GM23338 (cell line): ENCODE results near the gene STX8. TPM values are rescaled to one million over a fixed set of nuclear protein-coding genes. Genes with fewer than 3 reads are reported as not detected.

Source experiments
- ATAC-seq: fragments of 200-7000 bp; cut with Tn5 transposase; 3 replicates; pipeline ENCODE4 v1.9.1; 2020
- DNase-seq: peaks from one replicate; pipeline ENCODE4 v3.0.0-alpha.2; 2015; ENCODE audit warnings: low spot score
- H2AFZ ChIP-seq: fragments of 200-600 bp; sonication (generic); 2 replicates; pipeline ENCODE4 v1.8.0; 2016; ENCODE audit warnings: antibody characterized with exemption, mild to moderate bottlenecking, moderate library complexity
- H3F3A ChIP-seq: fragments of 200-600 bp; sonication (generic); replicated peaks from 2 replicates; pipeline ENCODE4 v1.8.0; 2017; ENCODE audit warnings: antibody characterized with exemption, mixed run types, low read depth
- H3K27ac ChIP-seq: fragments of 200-600 bp; sonication (generic); 2 replicates; pipeline ENCODE4 v1.6.1; 2016; ENCODE audit warnings: low read depth
- H3K27me3 ChIP-seq: fragments of 200-600 bp; sonication (generic); 2 replicates; pipeline ENCODE4 v1.8.0; 2016; ENCODE audit warnings: mild to moderate bottlenecking, mixed run types, moderate library complexity; ENCODE audit not compliant: insufficient read depth
- H3K36me3 ChIP-seq: fragments of 200-600 bp; sonication (generic); 2 replicates; pipeline ENCODE4 v1.8.0; 2016; ENCODE audit warnings: mild to moderate bottlenecking; ENCODE audit not compliant: insufficient read depth
- H3K4me1 ChIP-seq: fragments of 200-600 bp; sonication (generic); 2 replicates; pipeline ENCODE4 v1.8.0; 2016; ENCODE audit warnings: mild to moderate bottlenecking, moderate library complexity; ENCODE audit not compliant: insufficient read depth
- H3K4me2 ChIP-seq: fragments of 200-600 bp; sonication (generic); 2 replicates; pipeline ENCODE4 v1.7.1; 2017; ENCODE audit warnings: mixed run types
- H3K4me3 ChIP-seq: fragments of 200-600 bp; sonication (generic); 2 replicates; pipeline ENCODE4 v1.6.1; 2016; ENCODE audit warnings: mixed run types
- H3K79me2 ChIP-seq: fragments of 200-600 bp; sonication (generic); replicated peaks from 2 replicates; pipeline ENCODE4 v1.8.0; 2017; ENCODE audit warnings: mild to moderate bottlenecking; ENCODE audit not compliant: insufficient read depth
- H3K9me2 ChIP-seq: fragments of 200-600 bp; sonication (generic); 2 replicates; pipeline ENCODE4 v1.8.0; 2017; ENCODE audit not compliant: insufficient read depth
- H4K20me1 ChIP-seq: fragments of 200-600 bp; sonication (generic); replicated peaks from 2 replicates; pipeline ENCODE4 v1.8.0; 2017; ENCODE audit warnings: mild to moderate bottlenecking; ENCODE audit not compliant: insufficient read depth
- H3K27ac Mint-ChIP-seq: 2 replicates; pipeline ENCODE4 v1.8.0; 2020; ENCODE audit warnings: inconsistent platforms, mild to moderate bottlenecking, moderate library complexity, mixed read lengths
- H3K27me3 Mint-ChIP-seq: 3 replicates; pipeline ENCODE4 v1.8.0; 2022; ENCODE audit warnings: low read depth, mild to moderate bottlenecking, moderate library complexity, mixed read lengths, inconsistent platforms; ENCODE audit not compliant: insufficient read depth, poor library complexity
- H3K36me3 Mint-ChIP-seq: 3 replicates; pipeline ENCODE4 v1.8.0; 2021; ENCODE audit warnings: low read depth, mild to moderate bottlenecking, inconsistent platforms, moderate library complexity, mixed read lengths
- H3K4me1 Mint-ChIP-seq: 3 replicates; pipeline ENCODE4 v1.8.0; 2020; ENCODE audit warnings: mild to moderate bottlenecking, inconsistent platforms, mixed read lengths
- H3K4me3 Mint-ChIP-seq: 3 replicates; pipeline ENCODE4 v1.8.0; 2021; ENCODE audit warnings: moderate library complexity, mild to moderate bottlenecking, inconsistent platforms, mixed read lengths
- H3K9me3 Mint-ChIP-seq: 3 replicates; pipeline ENCODE4 v1.8.0; 2020; ENCODE audit warnings: moderate library complexity, mild to moderate bottlenecking, inconsistent platforms, mixed read lengths
- EZH2 ChIP-seq: fragments of 200-600 bp; sonication (generic); IDR thresholded peaks from one replicate; pipeline ENCODE4 v1.8.0; 2017; ENCODE audit warnings: antibody characterized with exemption, mild to moderate bottlenecking, low read depth; ENCODE audit not compliant: unreplicated experiment
- JUNB ChIP-seq: IDR thresholded peaks from one replicate; pipeline ENCODE4 v1.6.1; 2016; ENCODE audit warnings: antibody characterized with exemption; ENCODE audit not compliant: unreplicated experiment
- NANOG ChIP-seq: IDR thresholded peaks from 2 replicates; pipeline ENCODE4 v1.6.1; 2016; ENCODE audit warnings: antibody characterized with exemption, borderline replicate concordance
- STAT1 ChIP-seq: IDR thresholded peaks from one replicate; pipeline ENCODE4 v1.6.1; 2016; ENCODE audit warnings: antibody characterized with exemption; ENCODE audit not compliant: unreplicated experiment
- polyA plus RNA-seq: library from polyadenylated mRNA; unstranded; fragments of >200 nt; fragmentation: Nextera tagmentation; extraction: Ambion mirVana; gene quantifications from 2 replicates; pipeline ENCODE4 v1.2.1, GENCODE V29; 2016
- total RNA-seq: library from RNA; depleted of rRNA; stranded (reverse); fragments of >200 nt; shearing (Covaris generic); gene quantifications from 2 replicates; pipeline ENCODE4 v1.2.3, GENCODE V29; 2014
- TF ChIP-seq, protein P1 (sequence below): IDR thresholded peaks from 2 replicates; pipeline ENCODE4 v1.6.1; 2016; ENCODE audit warnings: antibody characterized with exemption
- TF ChIP-seq, protein P2 (sequence below), 2 experiments: fragments of 200-600 bp in 1 of 2; sonication (generic) in 1 of 2; conservative IDR thresholded peaks; 2 replicates each; pipeline versions ENCODE4 v1.5.1 to v1.6.1; 2016 to 2017; ENCODE audit warnings: antibody characterized with exemption in 2 of 2, low read depth in 2 of 2, mild to moderate bottlenecking in 2 of 2, moderate library complexity in 1 of 2
- TF ChIP-seq, protein P3 (sequence below): IDR thresholded peaks from one replicate; pipeline ENCODE4 v1.6.1; 2018; ENCODE audit warnings: antibody characterized with exemption; ENCODE audit not compliant: unreplicated experiment
- TF ChIP-seq, protein P4 (sequence below): fragments of 250-450 bp; sonication (Bioruptor Pico); IDR thresholded peaks from 2 replicates; pipeline ENCODE4 v1.5.0; 2020; ENCODE audit warnings: mild to moderate bottlenecking, moderate library complexity

The STX8 gene
- total and polyA plus RNA-seq, 2 experiments from 2014 or later: 59.4 to 82.3 TPM

DNA sequence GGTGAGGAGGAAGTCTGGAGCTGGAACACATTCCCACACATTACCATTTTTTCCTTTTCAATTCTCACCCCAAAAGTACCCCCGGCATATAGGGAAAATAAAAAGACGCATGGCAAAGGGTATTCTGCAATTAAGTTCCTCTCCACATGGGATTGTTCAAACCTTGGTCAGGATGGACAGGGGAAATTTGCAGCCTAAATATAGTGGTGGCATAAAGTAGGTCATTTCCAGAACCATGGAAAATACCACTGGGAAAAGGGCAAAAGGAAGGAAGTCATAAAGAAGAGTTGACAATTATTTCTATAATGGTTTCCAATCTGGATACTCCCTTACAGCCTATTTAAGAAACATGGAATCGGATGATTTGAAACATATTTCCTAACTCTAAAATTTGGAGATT, 135.8 kb downstream of the STX8 start:
- H3K4me1 Mint-ChIP-seq: peaks cover 11% of the 10 kb centered on the region
- Histone ChIP-seq H3K4me3 (no peak overlapping the region), H3K9me2 (peaks cover 2% of the 10 kb centered on the region), H3K4me2 (no peak overlapping the region), H2AFZ (no peak overlapping the region), H3K27ac (no peak overlapping the region), H3K36me3 (no peaks in the 10 kb centered on the region), H4K20me1 (no peaks in the 10 kb centered on the region), H3K27me3 (no peaks in the 10 kb centered on the region), H3K79me2 (no peaks in the 10 kb centered on the region), H3F3A (no peaks in the 10 kb centered on the region), H3K4me1 (peaks cover 6% of the 10 kb centered on the region)
- H3K27me3 Mint-ChIP-seq: no peaks in the 10 kb centered on the region
- H3K4me3 Mint-ChIP-seq: no peak overlapping the region
- ATAC-seq (no peak), DNase-seq (no peak)
- TF ChIP-seq, protein P1, sequence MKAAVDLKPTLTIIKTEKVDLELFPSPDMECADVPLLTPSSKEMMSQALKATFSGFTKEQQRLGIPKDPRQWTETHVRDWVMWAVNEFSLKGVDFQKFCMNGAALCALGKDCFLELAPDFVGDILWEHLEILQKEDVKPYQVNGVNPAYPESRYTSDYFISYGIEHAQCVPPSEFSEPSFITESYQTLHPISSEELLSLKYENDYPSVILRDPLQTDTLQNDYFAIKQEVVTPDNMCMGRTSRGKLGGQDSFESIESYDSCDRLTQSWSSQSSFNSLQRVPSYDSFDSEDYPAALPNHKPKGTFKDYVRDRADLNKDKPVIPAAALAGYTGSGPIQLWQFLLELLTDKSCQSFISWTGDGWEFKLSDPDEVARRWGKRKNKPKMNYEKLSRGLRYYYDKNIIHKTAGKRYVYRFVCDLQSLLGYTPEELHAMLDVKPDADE: no peak
- TF ChIP-seq JUNB (no peak), EZH2 (no peak), STAT1 (no peak), NANOG (no peak)
- TF ChIP-seq, protein P2, sequence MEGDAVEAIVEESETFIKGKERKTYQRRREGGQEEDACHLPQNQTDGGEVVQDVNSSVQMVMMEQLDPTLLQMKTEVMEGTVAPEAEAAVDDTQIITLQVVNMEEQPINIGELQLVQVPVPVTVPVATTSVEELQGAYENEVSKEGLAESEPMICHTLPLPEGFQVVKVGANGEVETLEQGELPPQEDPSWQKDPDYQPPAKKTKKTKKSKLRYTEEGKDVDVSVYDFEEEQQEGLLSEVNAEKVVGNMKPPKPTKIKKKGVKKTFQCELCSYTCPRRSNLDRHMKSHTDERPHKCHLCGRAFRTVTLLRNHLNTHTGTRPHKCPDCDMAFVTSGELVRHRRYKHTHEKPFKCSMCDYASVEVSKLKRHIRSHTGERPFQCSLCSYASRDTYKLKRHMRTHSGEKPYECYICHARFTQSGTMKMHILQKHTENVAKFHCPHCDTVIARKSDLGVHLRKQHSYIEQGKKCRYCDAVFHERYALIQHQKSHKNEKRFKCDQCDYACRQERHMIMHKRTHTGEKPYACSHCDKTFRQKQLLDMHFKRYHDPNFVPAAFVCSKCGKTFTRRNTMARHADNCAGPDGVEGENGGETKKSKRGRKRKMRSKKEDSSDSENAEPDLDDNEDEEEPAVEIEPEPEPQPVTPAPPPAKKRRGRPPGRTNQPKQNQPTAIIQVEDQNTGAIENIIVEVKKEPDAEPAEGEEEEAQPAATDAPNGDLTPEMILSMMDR (conservative IDR thresholded peaks at IDR 0.05; ENCODE audit: low read depth in 2 of 2): no peak
- TF ChIP-seq, protein P3, sequence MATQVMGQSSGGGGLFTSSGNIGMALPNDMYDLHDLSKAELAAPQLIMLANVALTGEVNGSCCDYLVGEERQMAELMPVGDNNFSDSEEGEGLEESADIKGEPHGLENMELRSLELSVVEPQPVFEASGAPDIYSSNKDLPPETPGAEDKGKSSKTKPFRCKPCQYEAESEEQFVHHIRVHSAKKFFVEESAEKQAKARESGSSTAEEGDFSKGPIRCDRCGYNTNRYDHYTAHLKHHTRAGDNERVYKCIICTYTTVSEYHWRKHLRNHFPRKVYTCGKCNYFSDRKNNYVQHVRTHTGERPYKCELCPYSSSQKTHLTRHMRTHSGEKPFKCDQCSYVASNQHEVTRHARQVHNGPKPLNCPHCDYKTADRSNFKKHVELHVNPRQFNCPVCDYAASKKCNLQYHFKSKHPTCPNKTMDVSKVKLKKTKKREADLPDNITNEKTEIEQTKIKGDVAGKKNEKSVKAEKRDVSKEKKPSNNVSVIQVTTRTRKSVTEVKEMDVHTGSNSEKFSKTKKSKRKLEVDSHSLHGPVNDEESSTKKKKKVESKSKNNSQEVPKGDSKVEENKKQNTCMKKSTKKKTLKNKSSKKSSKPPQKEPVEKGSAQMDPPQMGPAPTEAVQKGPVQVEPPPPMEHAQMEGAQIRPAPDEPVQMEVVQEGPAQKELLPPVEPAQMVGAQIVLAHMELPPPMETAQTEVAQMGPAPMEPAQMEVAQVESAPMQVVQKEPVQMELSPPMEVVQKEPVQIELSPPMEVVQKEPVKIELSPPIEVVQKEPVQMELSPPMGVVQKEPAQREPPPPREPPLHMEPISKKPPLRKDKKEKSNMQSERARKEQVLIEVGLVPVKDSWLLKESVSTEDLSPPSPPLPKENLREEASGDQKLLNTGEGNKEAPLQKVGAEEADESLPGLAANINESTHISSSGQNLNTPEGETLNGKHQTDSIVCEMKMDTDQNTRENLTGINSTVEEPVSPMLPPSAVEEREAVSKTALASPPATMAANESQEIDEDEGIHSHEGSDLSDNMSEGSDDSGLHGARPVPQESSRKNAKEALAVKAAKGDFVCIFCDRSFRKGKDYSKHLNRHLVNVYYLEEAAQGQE: no peak
- TF ChIP-seq, protein P4, sequence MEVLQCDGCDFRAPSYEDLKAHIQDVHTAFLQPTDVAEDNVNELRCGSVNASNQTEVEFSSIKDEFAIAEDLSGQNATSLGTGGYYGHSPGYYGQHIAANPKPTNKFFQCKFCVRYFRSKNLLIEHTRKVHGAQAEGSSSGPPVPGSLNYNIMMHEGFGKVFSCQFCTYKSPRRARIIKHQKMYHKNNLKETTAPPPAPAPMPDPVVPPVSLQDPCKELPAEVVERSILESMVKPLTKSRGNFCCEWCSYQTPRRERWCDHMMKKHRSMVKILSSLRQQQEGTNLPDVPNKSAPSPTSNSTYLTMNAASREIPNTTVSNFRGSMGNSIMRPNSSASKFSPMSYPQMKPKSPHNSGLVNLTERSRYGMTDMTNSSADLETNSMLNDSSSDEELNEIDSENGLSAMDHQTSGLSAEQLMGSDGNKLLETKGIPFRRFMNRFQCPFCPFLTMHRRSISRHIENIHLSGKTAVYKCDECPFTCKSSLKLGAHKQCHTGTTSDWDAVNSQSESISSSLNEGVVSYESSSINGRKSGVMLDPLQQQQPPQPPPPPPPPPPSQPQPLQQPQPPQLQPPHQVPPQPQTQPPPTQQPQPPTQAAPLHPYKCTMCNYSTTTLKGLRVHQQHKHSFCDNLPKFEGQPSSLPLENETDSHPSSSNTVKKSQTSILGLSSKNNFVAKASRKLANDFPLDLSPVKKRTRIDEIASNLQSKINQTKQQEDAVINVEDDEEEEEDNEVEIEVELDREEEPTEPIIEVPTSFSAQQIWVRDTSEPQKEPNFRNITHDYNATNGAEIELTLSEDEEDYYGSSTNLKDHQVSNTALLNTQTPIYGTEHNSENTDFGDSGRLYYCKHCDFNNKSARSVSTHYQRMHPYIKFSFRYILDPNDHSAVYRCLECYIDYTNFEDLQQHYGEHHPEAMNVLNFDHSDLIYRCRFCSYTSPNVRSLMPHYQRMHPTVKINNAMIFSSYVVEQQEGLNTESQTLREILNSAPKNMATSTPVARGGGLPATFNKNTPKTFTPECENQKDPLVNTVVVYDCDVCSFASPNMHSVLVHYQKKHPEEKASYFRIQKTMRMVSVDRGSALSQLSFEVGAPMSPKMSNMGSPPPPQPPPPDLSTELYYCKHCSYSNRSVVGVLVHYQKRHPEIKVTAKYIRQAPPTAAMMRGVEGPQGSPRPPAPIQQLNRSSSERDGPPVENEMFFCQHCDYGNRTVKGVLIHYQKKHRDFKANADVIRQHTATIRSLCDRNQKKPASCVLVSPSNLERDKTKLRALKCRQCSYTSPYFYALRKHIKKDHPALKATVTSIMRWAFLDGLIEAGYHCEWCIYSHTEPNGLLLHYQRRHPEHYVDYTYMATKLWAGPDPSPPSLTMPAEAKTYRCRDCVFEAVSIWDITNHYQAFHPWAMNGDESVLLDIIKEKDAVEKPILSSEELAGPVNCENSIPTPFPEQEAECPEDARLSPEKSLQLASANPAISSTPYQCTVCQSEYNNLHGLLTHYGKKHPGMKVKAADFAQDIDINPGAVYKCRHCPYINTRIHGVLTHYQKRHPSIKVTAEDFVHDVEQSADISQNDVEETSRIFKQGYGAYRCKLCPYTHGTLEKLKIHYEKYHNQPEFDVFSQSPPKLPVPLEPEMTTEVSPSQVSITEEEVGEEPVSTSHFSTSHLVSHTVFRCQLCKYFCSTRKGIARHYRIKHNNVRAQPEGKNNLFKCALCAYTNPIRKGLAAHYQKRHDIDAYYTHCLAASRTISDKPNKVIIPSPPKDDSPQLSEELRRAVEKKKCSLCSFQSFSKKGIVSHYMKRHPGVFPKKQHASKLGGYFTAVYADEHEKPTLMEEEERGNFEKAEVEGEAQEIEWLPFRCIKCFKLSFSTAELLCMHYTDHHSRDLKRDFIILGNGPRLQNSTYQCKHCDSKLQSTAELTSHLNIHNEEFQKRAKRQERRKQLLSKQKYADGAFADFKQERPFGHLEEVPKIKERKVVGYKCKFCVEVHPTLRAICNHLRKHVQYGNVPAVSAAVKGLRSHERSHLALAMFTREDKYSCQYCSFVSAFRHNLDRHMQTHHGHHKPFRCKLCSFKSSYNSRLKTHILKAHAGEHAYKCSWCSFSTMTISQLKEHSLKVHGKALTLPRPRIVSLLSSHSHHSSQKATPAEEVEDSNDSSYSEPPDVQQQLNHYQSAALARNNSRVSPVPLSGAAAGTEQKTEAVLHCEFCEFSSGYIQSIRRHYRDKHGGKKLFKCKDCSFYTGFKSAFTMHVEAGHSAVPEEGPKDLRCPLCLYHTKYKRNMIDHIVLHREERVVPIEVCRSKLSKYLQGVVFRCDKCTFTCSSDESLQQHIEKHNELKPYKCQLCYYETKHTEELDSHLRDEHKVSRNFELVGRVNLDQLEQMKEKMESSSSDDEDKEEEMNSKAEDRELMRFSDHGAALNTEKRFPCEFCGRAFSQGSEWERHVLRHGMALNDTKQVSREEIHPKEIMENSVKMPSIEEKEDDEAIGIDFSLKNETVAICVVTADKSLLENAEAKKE (CRISPR knock-in tag): no peak
- peaks cover 5% of the 10 kb centered on the region; the same call in 2 of the 3 replicates for H3K9me3 Mint-ChIP-seq
- peaks cover 8% of the 10 kb centered on the region; the same call in 2 of the 3 replicates for H3K36me3 Mint-ChIP-seq
- no peak overlapping the region for H3K27ac Mint-ChIP-seq
